HepG2 (cell line): ENCODE data around the gene TRAPPC12. TPM values are rescaled to one million over a fixed set of nuclear protein-coding genes. Genes with fewer than 3 reads are reported as not detected.
A peak's percentile ranks its signal among the peaks of the same experiment; 100 is the strongest.

ENCODE experiments used
- AGO2 ChIP-seq: fragments of 200-400 bp; formaldehyde crosslinking; optimal IDR thresholded peaks from 2 replicates; pipeline ENCODE3; 2017; ENCODE audit warnings: mild to moderate bottlenecking, low read depth, low read length, moderate library complexity
- ARID3A ChIP-seq: IDR thresholded peaks from 2 replicates; pipeline ENCODE4 v1.6.1; 2012; ENCODE audit warnings: low read depth, low read length, improper control_type of control experiment
- CHD2 ChIP-seq: IDR thresholded peaks from 2 replicates; pipeline ENCODE4 v1.6.1; 2011; ENCODE audit warnings: low read depth, low read length, improper control_type of control experiment
- ELF4 ChIP-seq: sonication (generic); formaldehyde crosslinking; IDR thresholded peaks from 2 replicates; pipeline ENCODE4 v1.5.0; 2020; ENCODE audit warnings: missing genetic modification reagents, mild to moderate bottlenecking, moderate library complexity, borderline replicate concordance
- GRHL1 ChIP-seq: sonication (generic); formaldehyde crosslinking; conservative IDR thresholded peaks from 2 replicates; pipeline ENCODE4 v1.8.0; 2022; ENCODE audit warnings: missing genetic modification reagents
- JARID2 ChIP-seq: sonication (generic); formaldehyde crosslinking; IDR thresholded peaks from 2 replicates; pipeline ENCODE4 v1.8.1; 2023; ENCODE audit warnings: missing genetic modification reagents, inconsistent platforms; ENCODE audit not compliant: insufficient replicate concordance
- KLF9 ChIP-seq: IDR thresholded peaks from 2 replicates; pipeline ENCODE4 v1.6.1; 2016; ENCODE audit warnings: low read depth
- MAX ChIP-seq: IDR thresholded peaks from 2 replicates; pipeline ENCODE4 v1.6.1; 2012; ENCODE audit warnings: inconsistent platforms
- MAZ ChIP-seq, 2 experiments: sonication (generic) in 1 of 2; formaldehyde crosslinking in 1 of 2; IDR thresholded peaks; 2 replicates each; pipeline versions ENCODE4 v1.5.0 to v1.6.1; 2012 to 2020; ENCODE audit warnings: low read depth in 2 of 2, mild to moderate bottlenecking in 2 of 2, borderline replicate concordance in 1 of 2, improper control_type of control experiment in 1 of 2, low read length in 1 of 2, missing genetic modification reagents in 1 of 2, moderate library complexity in 1 of 2
- MED13 ChIP-seq: sonication (generic); formaldehyde crosslinking; IDR thresholded peaks from 2 replicates; pipeline ENCODE4 v1.5.0; 2020; ENCODE audit warnings: missing genetic modification reagents
- MTF2 ChIP-seq: sonication (generic); formaldehyde crosslinking; IDR thresholded peaks from 2 replicates; pipeline ENCODE4 v1.5.0; 2020; ENCODE audit warnings: missing genetic modification reagents, borderline replicate concordance
- MXI1 ChIP-seq: IDR thresholded peaks from 3 replicates; pipeline ENCODE4 v1.6.1; 2012; ENCODE audit warnings: low read depth, low read length, inconsistent platforms, borderline replicate concordance
- NR3C1 ChIP-seq: sonication (generic); formaldehyde crosslinking; IDR thresholded peaks from 2 replicates; pipeline ENCODE4 v1.4.0; 2020; ENCODE audit warnings: missing genetic modification reagents
- REXO4 ChIP-seq: sonication (generic); formaldehyde crosslinking; IDR thresholded peaks from 2 replicates; pipeline ENCODE4 v1.8.0; 2022; ENCODE audit warnings: missing genetic modification reagents, mild to moderate bottlenecking, borderline replicate concordance
- SALL1 ChIP-seq: sonication (generic); formaldehyde crosslinking; IDR thresholded peaks from 2 replicates; pipeline ENCODE4 v1.8.0; 2022; ENCODE audit warnings: mild to moderate bottlenecking, missing genetic modification reagents
- SMAD1 ChIP-seq: sonication (generic); formaldehyde crosslinking; IDR thresholded peaks from 2 replicates; pipeline ENCODE4 v1.4.0; 2020; ENCODE audit warnings: missing genetic modification reagents, low read depth, mild to moderate bottlenecking, borderline replicate concordance
- SMAD9 ChIP-seq: sonication (generic); formaldehyde crosslinking; IDR thresholded peaks from 2 replicates; pipeline ENCODE4 v1.5.1; 2020; ENCODE audit warnings: mild to moderate bottlenecking, missing genetic modification reagents
- SMARCC2 ChIP-seq: fragments of 450-650 bp; IDR thresholded peaks from 2 replicates; pipeline ENCODE4 v1.6.1; 2017; ENCODE audit warnings: antibody characterized with exemption, mild to moderate bottlenecking
- SRSF9 ChIP-seq: fragments of 200-400 bp; formaldehyde crosslinking; IDR thresholded peaks from 2 replicates; pipeline ENCODE4 v1.6.1; 2018; ENCODE audit warnings: borderline replicate concordance, mild to moderate bottlenecking, low read depth, low read length; ENCODE audit not compliant: insufficient read depth, poor library complexity, severe bottlenecking
- SYNCRIP ChIP-seq: fragments of 200-400 bp; formaldehyde crosslinking; IDR thresholded peaks from 2 replicates; pipeline ENCODE4 v1.6.1; 2018; ENCODE audit warnings: mild to moderate bottlenecking, low read depth, low read length; ENCODE audit not compliant: insufficient read depth
- TAF1 ChIP-seq: sonication (generic); formaldehyde crosslinking; IDR thresholded peaks from 2 replicates; pipeline ENCODE4 v1.4.0; 2020; ENCODE audit warnings: missing genetic modification reagents
- TCF7L2 ChIP-seq: IDR thresholded peaks from 2 replicates; pipeline ENCODE4 v1.6.1; 2011; ENCODE audit warnings: mild to moderate bottlenecking, low read depth, low read length, moderate library complexity
- ZFY ChIP-seq: sonication (generic); formaldehyde crosslinking; IDR thresholded peaks from 2 replicates; pipeline ENCODE4 v1.4.0; 2020; ENCODE audit warnings: missing genetic modification reagents
- ZNF543 ChIP-seq: sonication (generic); formaldehyde crosslinking; IDR thresholded peaks from 2 replicates; pipeline ENCODE4 v1.4.0; 2020; ENCODE audit warnings: mild to moderate bottlenecking, missing genetic modification reagents
- ZNF672 ChIP-seq: sonication (generic); formaldehyde crosslinking; IDR thresholded peaks from 2 replicates; pipeline ENCODE4 v1.8.1; 2022; ENCODE audit warnings: missing genetic modification reagents
- ZNF761 ChIP-seq: sonication (generic); formaldehyde crosslinking; conservative IDR thresholded peaks from 2 replicates; pipeline ENCODE4 v1.4.0; 2020; ENCODE audit warnings: mild to moderate bottlenecking, missing genetic modification reagents
- polyA plus RNA-seq, 8 experiments: library from polyadenylated mRNA; depleted of rRNA in 3 of 8; stranded (reverse) in 7 of 8; unstranded in 1 of 8; fragments of >200 nt; fragmentation: Illumina TruSeq in 4 of 8; extraction: Trizol in 4 of 8; gene quantifications; 2 replicates each; pipeline versions ENCODE4 v1.2.1 to v1.2.3, GENCODE V29; 2011 to 2016; ENCODE audit warnings: low read depth in 4 of 8, missing spikeins in 1 of 8, mixed read lengths in 1 of 8; ENCODE audit not compliant: insufficient read depth in 1 of 8
- total RNA-seq, 5 experiments: library from RNA; depleted of rRNA; stranded (reverse); fragments of >200 nt; fragmentation: Illumina TruSeq; extraction: Trizol; gene quantifications; 2 replicates each; pipeline ENCODE4 v1.2.3, GENCODE V29; 2016; ENCODE audit warnings: low read depth in 1 of 5

The TRAPPC12 gene
- total and polyA plus RNA-seq, 2 of the 13 experiments (the other 11 are each of a cell fraction or from before 2014, with no cell fraction given): 46.4 to 97.7 TPM

GRCh38 chr2:3379647-3380534 lies at the start of gene TRAPPC12 (continued):
- TF ChIP-seq MAZ (IDR thresholded peaks at IDR 0.05; ENCODE audit: borderline replicate concordance, low read depth, low read length) (no peak; the same call in none of the 2 replicates), MAZ (CRISPR knock-in tag; IDR thresholded peaks at IDR 0.05; ENCODE audit: low read depth) (peak; percentile 98), SMARCC2 (0 out of 2 replicates have a peak, but pooled peaks have one; percentile 76), SRSF9 (no peak), MTF2 (CRISPR knock-in tag) (no peak), JARID2 (CRISPR knock-in tag) (peak; percentile 34), SMAD9 (CRISPR knock-in tag) (no peak), ARID3A (peak; percentile 64; the same call in 1 of the 2 replicates), ZNF761 (CRISPR knock-in tag) (peak; percentile 96), MED13 (no peak; the same call in 1 of the 2 replicates), GRHL1 (no peak), SMAD1 (CRISPR knock-in tag) (peak; percentile 96; the same call in 1 of the 2 replicates), ZNF543 (CRISPR knock-in tag) (peak; percentile 91), REXO4 (0 out of 2 replicates have a peak, but pooled peaks have one; percentile 18), KLF9 (no peak; the same call in 1 of the 2 replicates), NR3C1 (no peak), TCF7L2 (no peak), SYNCRIP (no peak), ZFY (CRISPR knock-in tag) (peak; percentile 94), MXI1 (peak; percentile 81; the same call in 1 of the 3 replicates), ELF4 (peak; percentile 79; the same call in 1 of the 2 replicates), SALL1 (CRISPR knock-in tag) (peak; percentile 98), MAX (peak; percentile 95), ZNF672 (peak; percentile 38; the same call in 1 of the 2 replicates), TAF1 (CRISPR knock-in tag) (peak; percentile 94), CHD2 (peak; percentile 32; the same call in 1 of the 2 replicates), AGO2 (peak; percentile 98)
